Panc1 (cell line): ENCODE results near the gene CEBPZOS.

Source experiments
- POLR2AphosphoS5 ChIP-seq: IDR thresholded peaks from 2 replicates; pipeline ENCODE4 v1.6.1; 2012; ENCODE audit warnings: mild to moderate bottlenecking, low read depth, low read length, moderate library complexity
- SIN3A ChIP-seq: IDR thresholded peaks from 2 replicates; pipeline ENCODE4 v1.6.1; 2012; ENCODE audit warnings: low read depth, mild to moderate bottlenecking, low read length, moderate library complexity, borderline replicate concordance; ENCODE audit not compliant: insufficient read depth
- TCF7L2 ChIP-seq: IDR thresholded peaks from 2 replicates; pipeline ENCODE4 v1.6.1; 2011; ENCODE audit warnings: mild to moderate bottlenecking, low read depth, low read length, inconsistent platforms
- TF ChIP-seq, protein P1 (sequence below): fragments of 450-650 bp; IDR thresholded peaks from 2 replicates; pipeline ENCODE4 v1.5.1; 2017; ENCODE audit warnings: mild to moderate bottlenecking
- TF ChIP-seq, protein P2 (sequence below), 2 experiments: IDR thresholded peaks; 2 replicates each; pipeline ENCODE4 v1.6.1; 2011 to 2012; ENCODE audit warnings: low read depth in 2 of 2, control low read depth in 1 of 2, low read length in 1 of 2, mild to moderate bottlenecking in 1 of 2, moderate library complexity in 1 of 2; ENCODE audit not compliant: insufficient read depth in 1 of 2

DNA sequence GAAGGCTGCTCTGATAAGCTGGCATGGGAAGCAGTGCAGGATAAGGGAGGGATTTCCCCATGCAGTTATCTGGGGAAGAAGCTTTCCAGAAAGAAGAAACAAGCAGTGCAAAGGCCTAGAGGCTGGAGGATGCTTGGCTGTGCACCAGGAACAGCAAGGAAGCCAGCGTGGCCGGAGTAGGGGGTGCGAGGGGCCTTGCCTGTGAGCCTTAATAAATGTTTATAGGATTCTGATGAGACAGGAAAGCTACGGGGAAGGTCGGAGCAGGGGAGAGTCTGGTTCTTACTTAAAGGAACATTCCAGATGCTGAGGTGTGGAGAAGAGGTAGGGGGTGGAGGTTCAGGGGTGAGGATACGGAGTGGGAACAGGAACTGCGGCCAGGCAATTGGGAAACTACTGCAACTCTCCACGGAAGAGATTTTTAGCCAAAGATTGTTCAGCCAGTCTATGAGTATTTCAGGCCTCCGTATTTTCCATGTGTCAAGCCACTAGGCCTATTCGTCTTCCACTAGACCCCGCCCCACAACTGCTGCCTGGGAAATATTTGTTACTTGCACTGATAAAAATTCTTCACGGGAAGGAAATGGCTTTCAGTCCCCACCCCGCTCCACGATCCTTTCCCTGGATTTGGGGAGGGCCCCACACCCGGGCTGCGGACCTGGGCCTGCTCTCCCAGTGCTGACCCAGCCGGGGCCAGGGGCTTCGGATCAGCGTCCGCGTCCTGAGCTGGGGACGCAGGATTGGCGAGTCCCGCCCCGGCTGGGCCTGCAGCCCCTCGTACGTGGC is 40.0 kb upstream of the CEBPZOS start:
- TF ChIP-seq, protein P1, sequence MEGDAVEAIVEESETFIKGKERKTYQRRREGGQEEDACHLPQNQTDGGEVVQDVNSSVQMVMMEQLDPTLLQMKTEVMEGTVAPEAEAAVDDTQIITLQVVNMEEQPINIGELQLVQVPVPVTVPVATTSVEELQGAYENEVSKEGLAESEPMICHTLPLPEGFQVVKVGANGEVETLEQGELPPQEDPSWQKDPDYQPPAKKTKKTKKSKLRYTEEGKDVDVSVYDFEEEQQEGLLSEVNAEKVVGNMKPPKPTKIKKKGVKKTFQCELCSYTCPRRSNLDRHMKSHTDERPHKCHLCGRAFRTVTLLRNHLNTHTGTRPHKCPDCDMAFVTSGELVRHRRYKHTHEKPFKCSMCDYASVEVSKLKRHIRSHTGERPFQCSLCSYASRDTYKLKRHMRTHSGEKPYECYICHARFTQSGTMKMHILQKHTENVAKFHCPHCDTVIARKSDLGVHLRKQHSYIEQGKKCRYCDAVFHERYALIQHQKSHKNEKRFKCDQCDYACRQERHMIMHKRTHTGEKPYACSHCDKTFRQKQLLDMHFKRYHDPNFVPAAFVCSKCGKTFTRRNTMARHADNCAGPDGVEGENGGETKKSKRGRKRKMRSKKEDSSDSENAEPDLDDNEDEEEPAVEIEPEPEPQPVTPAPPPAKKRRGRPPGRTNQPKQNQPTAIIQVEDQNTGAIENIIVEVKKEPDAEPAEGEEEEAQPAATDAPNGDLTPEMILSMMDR: no peak
- TF ChIP-seq, protein P2, sequence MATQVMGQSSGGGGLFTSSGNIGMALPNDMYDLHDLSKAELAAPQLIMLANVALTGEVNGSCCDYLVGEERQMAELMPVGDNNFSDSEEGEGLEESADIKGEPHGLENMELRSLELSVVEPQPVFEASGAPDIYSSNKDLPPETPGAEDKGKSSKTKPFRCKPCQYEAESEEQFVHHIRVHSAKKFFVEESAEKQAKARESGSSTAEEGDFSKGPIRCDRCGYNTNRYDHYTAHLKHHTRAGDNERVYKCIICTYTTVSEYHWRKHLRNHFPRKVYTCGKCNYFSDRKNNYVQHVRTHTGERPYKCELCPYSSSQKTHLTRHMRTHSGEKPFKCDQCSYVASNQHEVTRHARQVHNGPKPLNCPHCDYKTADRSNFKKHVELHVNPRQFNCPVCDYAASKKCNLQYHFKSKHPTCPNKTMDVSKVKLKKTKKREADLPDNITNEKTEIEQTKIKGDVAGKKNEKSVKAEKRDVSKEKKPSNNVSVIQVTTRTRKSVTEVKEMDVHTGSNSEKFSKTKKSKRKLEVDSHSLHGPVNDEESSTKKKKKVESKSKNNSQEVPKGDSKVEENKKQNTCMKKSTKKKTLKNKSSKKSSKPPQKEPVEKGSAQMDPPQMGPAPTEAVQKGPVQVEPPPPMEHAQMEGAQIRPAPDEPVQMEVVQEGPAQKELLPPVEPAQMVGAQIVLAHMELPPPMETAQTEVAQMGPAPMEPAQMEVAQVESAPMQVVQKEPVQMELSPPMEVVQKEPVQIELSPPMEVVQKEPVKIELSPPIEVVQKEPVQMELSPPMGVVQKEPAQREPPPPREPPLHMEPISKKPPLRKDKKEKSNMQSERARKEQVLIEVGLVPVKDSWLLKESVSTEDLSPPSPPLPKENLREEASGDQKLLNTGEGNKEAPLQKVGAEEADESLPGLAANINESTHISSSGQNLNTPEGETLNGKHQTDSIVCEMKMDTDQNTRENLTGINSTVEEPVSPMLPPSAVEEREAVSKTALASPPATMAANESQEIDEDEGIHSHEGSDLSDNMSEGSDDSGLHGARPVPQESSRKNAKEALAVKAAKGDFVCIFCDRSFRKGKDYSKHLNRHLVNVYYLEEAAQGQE (IDR thresholded peaks at IDR 0.05; ENCODE audit: insufficient read depth in 1 of 2, low read depth in 2 of 2, low read length in 1 of 2): no peak
- TF ChIP-seq TCF7L2: no peak
- TF ChIP-seq POLR2AphosphoS5: no peak
- no peak for TF ChIP-seq SIN3A
